Caco-2 (cell line): Measurements from ENCODE around the gene DZIP1. TPM values are rescaled to one million over a fixed set of nuclear protein-coding genes. Genes with fewer than 3 reads are reported as not detected.

Experiments
- BruUV-seq: library from RNA; stranded (reverse); fragments of 400-500 nt; replicated peaks from 2 replicates; lab custom pipeline; 2021; lab: Mats Ljungman, UMichigan
- CTCF ChIA-PET: fragments of 300-600 bp; sonication (Branson Sonifier 250); formaldehyde crosslinking; loops from one replicate; lab custom pipeline; 2022; ENCODE audit warnings: antibody characterized with exemption; lab: Charles Lee
- POLR2A ChIA-PET: fragments of 300-600 bp; sonication (Branson Sonifier 250); formaldehyde crosslinking; loops from one replicate; lab custom pipeline; 2022; ENCODE audit warnings: antibody characterized with exemption; lab: Charles Lee
- DNase-seq, 2 experiments: peaks; one replicate each; pipeline versions ENCODE4 v3.0.0 to v3.0.0-alpha.2; 2020 to 2022
- H3K27me3 ChIP-seq: replicated peaks from 2 replicates; pipeline ENCODE4 v1.6.0; 2011; ENCODE audit warnings: low read length; ENCODE audit not compliant: control insufficient read depth, insufficient read depth
- H3K36me3 ChIP-seq: 2 replicates; pipeline ENCODE4 v1.5.1; 2011; ENCODE audit warnings: low read length; ENCODE audit not compliant: control insufficient read depth, insufficient read depth
- H3K4me1 ChIP-seq: fragments of 250-450 bp; sonication (Bioruptor Pico); 2 replicates; pipeline ENCODE4 v1.5.1; 2020; ENCODE audit warnings: mild to moderate bottlenecking
- H3K4me3 ChIP-seq: 2 replicates; pipeline ENCODE4 v1.5.1; 2011; ENCODE audit warnings: low read depth, mild to moderate bottlenecking, control low read depth, low read length
- H3K9me3 ChIP-seq: fragments of 250-450 bp; sonication (Bioruptor Pico); 2 replicates; pipeline ENCODE4 v1.5.1; 2020; ENCODE audit warnings: mild to moderate bottlenecking, moderate library complexity
- H3K27ac Mint-ChIP-seq: one replicate; pipeline ENCODE4 v1.8.0; 2022; ENCODE audit warnings: mixed read lengths; ENCODE audit not compliant: unreplicated experiment
- H3K27me3 Mint-ChIP-seq: one replicate; pipeline ENCODE4 v1.8.0; 2022; ENCODE audit warnings: mixed read lengths; ENCODE audit not compliant: insufficient read depth, unreplicated experiment
- H3K36me3 Mint-ChIP-seq: one replicate; pipeline ENCODE4 v1.8.0; 2022; ENCODE audit warnings: mild to moderate bottlenecking, mixed read lengths; ENCODE audit not compliant: insufficient read depth, unreplicated experiment
- H3K4me1 Mint-ChIP-seq: one replicate; pipeline ENCODE4 v1.8.0; 2022; ENCODE audit warnings: low read depth, mixed read lengths; ENCODE audit not compliant: unreplicated experiment
- H3K4me3 Mint-ChIP-seq: one replicate; pipeline ENCODE4 v1.8.0; 2022; ENCODE audit warnings: mild to moderate bottlenecking, moderate library complexity, mixed read lengths; ENCODE audit not compliant: unreplicated experiment
- H3K9me3 Mint-ChIP-seq: one replicate; pipeline ENCODE4 v1.8.0; 2022; ENCODE audit warnings: mixed read lengths; ENCODE audit not compliant: unreplicated experiment
- intact Hi-C: fragments of 100-400 bp; cut with micrococcal nuclease; formaldehyde crosslinking; loops from one replicate; pipeline ENCODE4 v1.10.0; 2022; ENCODE audit not compliant: unreplicated experiment
- total RNA-seq: library from RNA; stranded (reverse); gene quantifications from 2 replicates; pipeline ENCODE4 v1.2.3, GENCODE V29; 2022
- TF ChIP-seq, protein P1 (sequence below), 2 experiments: fragments of 200-600 bp in 1 of 2; IDR thresholded peaks; 1 replicate in 1 of 2; 2 replicates in 1 of 2; pipeline versions ENCODE4 v1.5.1 to v1.8.0; 2011 to 2022; ENCODE audit warnings: antibody characterized with exemption in 1 of 2, control low read depth in 1 of 2, inconsistent platforms in 1 of 2, low read depth in 1 of 2, low read length in 1 of 2, mild to moderate bottlenecking in 1 of 2, moderate library complexity in 1 of 2; ENCODE audit not compliant: insufficient read depth in 1 of 2, severe bottlenecking in 1 of 2, unreplicated experiment in 1 of 2

Gene DZIP1
- total RNA-seq, 1 experiment from 2014 or later, result 6.5 TPM

DNA sequence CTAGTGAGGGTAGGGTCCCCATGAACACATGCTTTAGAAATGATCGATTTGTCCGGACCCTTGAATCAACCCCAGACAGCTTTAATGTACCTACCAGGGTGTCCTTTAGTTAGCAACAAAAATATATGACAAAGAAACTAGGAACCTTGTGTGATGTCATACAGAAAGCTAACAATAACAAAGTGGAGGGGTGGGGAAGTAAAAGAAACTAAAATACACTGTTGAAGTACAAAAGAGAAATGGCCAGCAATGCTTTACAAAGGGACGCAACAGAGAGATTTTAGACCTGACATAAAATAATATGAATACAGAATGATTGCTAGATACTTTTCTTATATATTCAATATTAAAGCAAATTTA lies 40.0 kb downstream of the DZIP1 start:
- no peak overlapping the region for H3K4me3 ChIP-seq
- no peaks in the 10 kb centered on the region for H3K4me1 Mint-ChIP-seq
- no peaks in the 10 kb centered on the region for H3K9me3 Mint-ChIP-seq
- POLR2A ChIA-PET, result no interaction called here
- TF ChIP-seq, protein P1, sequence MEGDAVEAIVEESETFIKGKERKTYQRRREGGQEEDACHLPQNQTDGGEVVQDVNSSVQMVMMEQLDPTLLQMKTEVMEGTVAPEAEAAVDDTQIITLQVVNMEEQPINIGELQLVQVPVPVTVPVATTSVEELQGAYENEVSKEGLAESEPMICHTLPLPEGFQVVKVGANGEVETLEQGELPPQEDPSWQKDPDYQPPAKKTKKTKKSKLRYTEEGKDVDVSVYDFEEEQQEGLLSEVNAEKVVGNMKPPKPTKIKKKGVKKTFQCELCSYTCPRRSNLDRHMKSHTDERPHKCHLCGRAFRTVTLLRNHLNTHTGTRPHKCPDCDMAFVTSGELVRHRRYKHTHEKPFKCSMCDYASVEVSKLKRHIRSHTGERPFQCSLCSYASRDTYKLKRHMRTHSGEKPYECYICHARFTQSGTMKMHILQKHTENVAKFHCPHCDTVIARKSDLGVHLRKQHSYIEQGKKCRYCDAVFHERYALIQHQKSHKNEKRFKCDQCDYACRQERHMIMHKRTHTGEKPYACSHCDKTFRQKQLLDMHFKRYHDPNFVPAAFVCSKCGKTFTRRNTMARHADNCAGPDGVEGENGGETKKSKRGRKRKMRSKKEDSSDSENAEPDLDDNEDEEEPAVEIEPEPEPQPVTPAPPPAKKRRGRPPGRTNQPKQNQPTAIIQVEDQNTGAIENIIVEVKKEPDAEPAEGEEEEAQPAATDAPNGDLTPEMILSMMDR (IDR thresholded peaks at IDR 0.05; ENCODE audit: insufficient read depth in 1 of 2, low read depth in 1 of 2, low read length in 1 of 2, severe bottlenecking in 1 of 2, unreplicated experiment in 1 of 2), result no peak
- no peaks in the 10 kb centered on the region for H3K27me3 Mint-ChIP-seq
- DNase-seq, result no peak
- H3K27me3 ChIP-seq, result no peaks in the 10 kb centered on the region
- no TSS peak for BruUV-seq
- H3K9me3 ChIP-seq, result no peaks in the 10 kb centered on the region
- H3K36me3 Mint-ChIP-seq, result no peaks in the 10 kb centered on the region
- no peaks in the 10 kb centered on the region for H3K36me3 ChIP-seq
- peaks cover 7% of the 10 kb centered on the region for H3K4me1 ChIP-seq
- intact Hi-C loops, result no loop called here
- CTCF ChIA-PET, result no interaction called here
- H3K27ac Mint-ChIP-seq, result no peak overlapping the region
- no peak overlapping the region for H3K4me3 Mint-ChIP-seq

DNA sequence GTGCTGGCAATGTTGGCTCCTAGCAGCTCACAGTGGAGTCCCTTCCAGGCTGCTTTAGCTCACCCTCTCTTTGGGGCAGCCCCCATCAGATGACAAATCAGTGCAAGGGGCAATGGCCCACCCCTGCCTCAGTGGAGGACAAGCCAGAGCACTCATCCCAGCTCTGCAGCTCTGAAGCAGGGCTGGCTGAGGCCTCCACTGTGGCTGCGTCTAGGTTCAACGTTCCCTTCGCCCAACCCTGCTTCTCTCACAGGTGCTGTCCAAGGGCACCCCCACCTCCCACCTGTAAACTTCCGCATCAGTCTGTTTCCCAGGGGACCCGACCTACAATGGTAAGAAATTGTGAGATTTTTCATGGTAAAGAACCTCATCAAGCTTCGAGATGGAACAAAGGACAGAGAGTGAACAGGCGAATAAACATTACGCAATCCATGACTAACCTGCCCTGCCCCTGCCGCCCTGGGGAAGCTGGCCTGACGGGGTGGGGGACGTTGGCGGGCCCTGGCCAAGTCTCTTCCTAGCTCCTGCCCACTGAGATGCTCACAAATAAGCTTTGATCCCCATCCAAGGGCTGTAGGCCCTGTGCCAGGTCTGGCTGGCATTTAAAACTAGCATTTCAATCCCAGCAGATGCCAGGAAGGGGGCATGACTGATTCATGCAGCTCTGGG lies 40.5 kb downstream of the DZIP1 start:
- intact Hi-C loops, result no loop called here
- Histone ChIP-seq H3K9me3 (no peaks in the 10 kb centered on the region), H3K4me3 (no peak overlapping the region), H3K27me3 (no peaks in the 10 kb centered on the region), H3K36me3 (no peaks in the 10 kb centered on the region), H3K4me1 (peaks cover 7% of the 10 kb centered on the region)
- POLR2A ChIA-PET, result no interaction called here
- H3K9me3 Mint-ChIP-seq, result no peaks in the 10 kb centered on the region
- peak in 1 of 2 experiments; percentile 10 for DNase-seq
- H3K4me1 Mint-ChIP-seq, result no peaks in the 10 kb centered on the region
- BruUV-seq, result no TSS peak
- H3K27me3 Mint-ChIP-seq, result no peaks in the 10 kb centered on the region
- TF ChIP-seq, protein P1 (IDR thresholded peaks at IDR 0.05; ENCODE audit: insufficient read depth in 1 of 2, low read depth in 1 of 2, low read length in 1 of 2, severe bottlenecking in 1 of 2, unreplicated experiment in 1 of 2), result no peak
- no peaks in the 10 kb centered on the region for H3K36me3 Mint-ChIP-seq
- H3K4me3 Mint-ChIP-seq, result no peak overlapping the region
- no peak overlapping the region for H3K27ac Mint-ChIP-seq
- CTCF ChIA-PET, result interaction anchor here (1.1 kb wide), 1 partner anchor 20 kb away, joined by 3 read pairs; no protein-coding TSS in a partner anchor

DNA sequence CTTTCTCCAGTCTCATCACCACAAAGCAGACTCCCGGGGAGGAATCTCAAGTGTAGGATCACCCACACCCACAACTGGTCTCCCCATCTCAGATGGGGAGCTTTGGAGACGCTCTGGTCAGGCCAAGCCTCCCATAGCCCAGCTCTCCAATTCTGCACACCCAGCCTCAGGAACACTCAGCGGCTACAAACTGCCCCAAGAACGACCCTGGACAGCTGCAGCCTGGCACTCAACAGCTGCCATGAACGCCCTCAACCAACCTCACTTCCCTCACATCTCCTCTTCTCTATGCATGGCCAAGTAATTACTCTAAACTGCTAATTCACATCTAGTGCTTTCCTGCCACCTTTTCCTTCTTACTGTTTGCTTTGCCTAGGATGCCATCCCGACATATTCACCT lies 42.6 kb downstream of the DZIP1 start:
- POLR2A ChIA-PET, result no interaction called here
- H3K36me3 Mint-ChIP-seq, result no peaks in the 10 kb centered on the region
- CTCF ChIA-PET, result no interaction called here
- intact Hi-C loops, result no loop called here
- H3K27ac Mint-ChIP-seq, result no peak overlapping the region
- H3K4me1 ChIP-seq, result peaks cover 7% of the 10 kb centered on the region
- BruUV-seq, result no TSS peak
- no peaks in the 10 kb centered on the region for H3K27me3 Mint-ChIP-seq
- H3K36me3 ChIP-seq, result no peaks in the 10 kb centered on the region
- H3K4me1 Mint-ChIP-seq, result no peaks in the 10 kb centered on the region
- no peak for DNase-seq
- no peak overlapping the region for H3K4me3 ChIP-seq
- no peaks in the 10 kb centered on the region for H3K27me3 ChIP-seq
- H3K4me3 Mint-ChIP-seq, result no peak overlapping the region
- TF ChIP-seq, protein P1 (IDR thresholded peaks at IDR 0.05; ENCODE audit: insufficient read depth in 1 of 2, low read depth in 1 of 2, low read length in 1 of 2, severe bottlenecking in 1 of 2, unreplicated experiment in 1 of 2), result no peak
- H3K9me3 ChIP-seq, result no peaks in the 10 kb centered on the region
- H3K9me3 Mint-ChIP-seq, result no peaks in the 10 kb centered on the region
